Measurements from ENCODE around the gene ST6GALNAC4. TPM values are rescaled to one million over a fixed set of nuclear protein-coding genes. Genes with fewer than 3 reads are reported as not detected.

The ST6GALNAC4 gene
- total RNA-seq, 1 donor from 2014 or later, result 28.5 TPM

GRCh38 chr9:127919253-127919815 lies 2.5 kb upstream of the ST6GALNAC4 start:
- DNase-seq, result peak; percentile 84
- ATAC-seq, result peak; percentile 39
- intact Hi-C loops (cut with micrococcal nuclease), result no loop called here

- ATAC-seq (no peak), DNase-seq (peak; percentile 49)
- intact Hi-C loops (cut with micrococcal nuclease), result no loop called here
Measured at GRCh38 chr9:127918183-127919107, 1.6 kb upstream of the ST6GALNAC4 start.

- ATAC-seq, result no peak
- no peak for DNase-seq
- intact Hi-C loops (cut with micrococcal nuclease), result no loop called here
Measured at GRCh38 chr9:127917603-127918002, 762 bp upstream of the ST6GALNAC4 start.

GRCh38 chr9:127915801-127916719 lies 781 bp downstream of the ST6GALNAC4 start:
- DNase-seq (no peak), ATAC-seq (peak; percentile 3)
- intact Hi-C loops (cut with micrococcal nuclease), result no loop called here

GRCh38 chr9:127915325-127915752 lies 1.5 kb downstream of the ST6GALNAC4 start:
- intact Hi-C loops (cut with micrococcal nuclease), result no loop called here
- DNase-seq (no peak), ATAC-seq (no peak)

- intact Hi-C loops (cut with micrococcal nuclease), result no loop called here
- DNase-seq (no peak), ATAC-seq (no peak)
Measured at GRCh38 chr9:127913682-127914081, 3.2 kb downstream of the ST6GALNAC4 start.

- DNase-seq (no peak), ATAC-seq (no peak)
- intact Hi-C loops (cut with micrococcal nuclease), result no loop called here
Measured at GRCh38 chr9:127912882-127913281, 4.0 kb downstream of the ST6GALNAC4 start.

- intact Hi-C loops (cut with micrococcal nuclease), result no loop called here
- ATAC-seq (no peak), DNase-seq (no peak)
Measured at GRCh38 chr9:127912296-127912695, 4.5 kb downstream of the ST6GALNAC4 start.

GRCh38 chr9:127910613-127911205 lies 6.1 kb downstream of the ST6GALNAC4 start:
- intact Hi-C loops (cut with micrococcal nuclease), result no loop called here
- ATAC-seq (no peak), DNase-seq (no peak)

GRCh38 chr9:127909839-127910273 lies 7.0 kb downstream of the ST6GALNAC4 start:
- intact Hi-C loops (cut with micrococcal nuclease), result no loop called here
- ATAC-seq (no peak), DNase-seq (no peak)

- intact Hi-C loops (cut with micrococcal nuclease), result no loop called here
- DNase-seq (no peak), ATAC-seq (no peak)
Measured at GRCh38 chr9:127908660-127908926, 8.2 kb downstream of the ST6GALNAC4 start.

GRCh38 chr9:127907867-127908659 lies 8.8 kb downstream of the ST6GALNAC4 start:
- no peak for DNase-seq
- intact Hi-C loops (cut with micrococcal nuclease), result no loop called here
- ATAC-seq, result no peak

GRCh38 chr9:127905788-127906191 lies 11.1 kb downstream of the ST6GALNAC4 start:
- intact Hi-C loops (cut with micrococcal nuclease), result no loop called here
- ATAC-seq, result no peak
- no peak for DNase-seq

GRCh38 chr9:127905004-127905728 lies 11.7 kb downstream of the ST6GALNAC4 start:
- DNase-seq (no peak), ATAC-seq (peak; percentile 12)
- intact Hi-C loops (cut with micrococcal nuclease), result no loop called here

- peak; percentile 49 for DNase-seq
- intact Hi-C loops (cut with micrococcal nuclease), result no loop called here
- ATAC-seq, result peak; percentile 19
Measured at GRCh38 chr9:127904561-127905003, 12.3 kb downstream of the ST6GALNAC4 start.

- intact Hi-C loops (cut with micrococcal nuclease), result no loop called here
- DNase-seq (peak; percentile 83), ATAC-seq (peak; percentile 43)
Measured at GRCh38 chr9:127903557-127904475, 13.0 kb downstream of the ST6GALNAC4 start.
